ENCODE data around the gene CLSTN2. TPM values are rescaled to one million over a fixed set of nuclear protein-coding genes. Genes with fewer than 3 reads are reported as not detected.

CLSTN2 gene
- total and polyA plus RNA-seq, 2 of the 8 experiments (the other 6 are each of a cell fraction or from before 2014, with no cell fraction given), result 0.39 to 0.52 TPM

GRCh38 chr3:140225996-140226395, 291.0 kb downstream of the CLSTN2 start:
- TF ChIP-seq, protein P1, sequence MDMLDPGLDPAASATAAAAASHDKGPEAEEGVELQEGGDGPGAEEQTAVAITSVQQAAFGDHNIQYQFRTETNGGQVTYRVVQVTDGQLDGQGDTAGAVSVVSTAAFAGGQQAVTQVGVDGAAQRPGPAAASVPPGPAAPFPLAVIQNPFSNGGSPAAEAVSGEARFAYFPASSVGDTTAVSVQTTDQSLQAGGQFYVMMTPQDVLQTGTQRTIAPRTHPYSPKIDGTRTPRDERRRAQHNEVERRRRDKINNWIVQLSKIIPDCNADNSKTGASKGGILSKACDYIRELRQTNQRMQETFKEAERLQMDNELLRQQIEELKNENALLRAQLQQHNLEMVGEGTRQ (IDR thresholded peaks at IDR 0.05; ENCODE audit: low read length), result no peak
- no peak for FAIRE-seq
- peaks cover 9 to 10% of the 10 kb centered on the region in 2 experiments; a peak in 1 of 4 replicates for H3K9me3 ChIP-seq (ENCODE audit: insufficient read depth in 2 of 2, low read depth in 1 of 2, low read length in 1 of 2)
- no peak overlapping the region for H3K9ac ChIP-seq (replicated peaks in 1 of 4; ENCODE audit: extremely low read depth in 1 of 4, low read depth in 3 of 4, low read length in 3 of 4)
- no peak for DNase-seq (ENCODE audit: low read depth in 1 of 2, low spot score in 2 of 2)
- ChIA-PET POLR2A (ENCODE audit: partially characterized antibody) (no interaction called here), CTCF (ENCODE audit: partially characterized antibody) (interaction anchor here (0.9 to 1.0 kb wide), 2 partner anchors 10 to 11 kb away, joined by 3 to 4 read pairs; no protein-coding TSS in a partner anchor)
- no peaks in the 10 kb centered on the region for H3K4me1 ChIP-seq (replicated peaks in 1 of 4; ENCODE audit: control insufficient read depth in 3 of 4, insufficient read depth in 4 of 4, low read length in 3 of 4)
- H3K4ac ChIP-seq (replicated peaks; ENCODE audit: insufficient read length, low read depth, low read length), result no peak overlapping the region
- no peak overlapping the region for H2BK15ac ChIP-seq (ENCODE audit: low read length)
- no peak overlapping the region for H2AFZ ChIP-seq (ENCODE audit: low read length)
- no peak overlapping the region for H3K4me2 ChIP-seq (ENCODE audit: insufficient read depth in 1 of 2, low read depth in 2 of 2, low read length in 2 of 2)
- no peak overlapping the region for H2BK5ac ChIP-seq (ENCODE audit: low read depth, low read length)
- H3K36me3 ChIP-seq (ENCODE audit: control insufficient read depth in 2 of 4, insufficient read depth in 4 of 4, low read length in 3 of 4), result no peaks in the 10 kb centered on the region
- no peak overlapping the region for H3K56ac ChIP-seq (replicated peaks; ENCODE audit: insufficient read length, low read depth, low read length)
- H3K14ac ChIP-seq (ENCODE audit: insufficient read length), result no peak overlapping the region
- no peak overlapping the region for H4K8ac ChIP-seq (ENCODE audit: extremely low read depth, insufficient read depth, low read length)
- no peaks in the 10 kb centered on the region for H3K23me2 ChIP-seq (ENCODE audit: low read depth, low read length)
- no peak overlapping the region for H3K4me3 ChIP-seq (ENCODE audit: extremely low read depth in 1 of 4, insufficient read depth in 2 of 4, low read depth in 3 of 4, low read length in 4 of 4)
- H3K27ac ChIP-seq (ENCODE audit: low read depth, low read length), result no peak overlapping the region
- H3K23ac ChIP-seq (ENCODE audit: insufficient read length), result no peak overlapping the region
- H3K79me1 ChIP-seq (ENCODE audit: low read depth, low read length), result no peaks in the 10 kb centered on the region
- no peak overlapping the region for H3K18ac ChIP-seq (ENCODE audit: extremely low read depth, low read length)
- H3K27me3 ChIP-seq (replicated peaks in 1 of 4; ENCODE audit: control insufficient read depth in 3 of 4, extremely low read depth in 1 of 4, insufficient read depth in 3 of 4, low read length in 3 of 4), result no peaks in the 10 kb centered on the region
- no peaks in the 10 kb centered on the region for H3K79me2 ChIP-seq (ENCODE audit: control insufficient read depth in 1 of 2, insufficient read depth in 2 of 2, low read length in 2 of 2)
- H2AK5ac ChIP-seq (ENCODE audit: low read depth, low read length), result no peak overlapping the region
- no peak overlapping the region for H4K91ac ChIP-seq (replicated peaks; ENCODE audit: insufficient read length, low read length)
- H4K5ac ChIP-seq (ENCODE audit: insufficient read length, low read depth, low read length), result no peak overlapping the region
- H4K20me1 ChIP-seq (replicated peaks in 1 of 2; ENCODE audit: control insufficient read depth in 1 of 2, insufficient read depth in 2 of 2, low read length in 2 of 2), result no peaks in the 10 kb centered on the region
- no peak overlapping the region for H2BK20ac ChIP-seq (ENCODE audit: low read length)
- H2BK120ac ChIP-seq (replicated peaks; ENCODE audit: low read depth, low read length), result no peak overlapping the region
- H2BK12ac ChIP-seq (ENCODE audit: low read depth, low read length), result no peak overlapping the region

Data from H1 (cell line).